Measurements from ENCODE around the gene ARHGAP26.

The ARHGAP26 gene

GRCh38 chr5:142833517-142834449 is 63.6 kb downstream of the ARHGAP26 start:
- DNase-seq = no peak

GRCh38 chr5:142834504-142834903 is 64.3 kb downstream of the ARHGAP26 start:
- no peak for DNase-seq

GRCh38 chr5:142835540-142835939 is 65.4 kb downstream of the ARHGAP26 start:
- DNase-seq = no peak

- no peak for DNase-seq
These were observed 65.9 kb downstream of the ARHGAP26 start for GRCh38 chr5:142836048-142836447.

GRCh38 chr5:142837081-142837725 is 67.0 kb downstream of the ARHGAP26 start:
- no peak for DNase-seq

GRCh38 chr5:142838845-142839244 is 68.7 kb downstream of the ARHGAP26 start:
- DNase-seq = no peak

GRCh38 chr5:142839711-142840346 is 69.7 kb downstream of the ARHGAP26 start:
- DNase-seq = no peak

- DNase-seq = no peak
These were observed 70.4 kb downstream of the ARHGAP26 start for GRCh38 chr5:142840575-142840974.

GRCh38 chr5:142841511-142842265 is 71.5 kb downstream of the ARHGAP26 start:
- DNase-seq = no peak

GRCh38 chr5:142842994-142843905 is 73.1 kb downstream of the ARHGAP26 start:
- no peak for DNase-seq

GRCh38 chr5:142844866-142845265 is 74.7 kb downstream of the ARHGAP26 start:
- no peak for DNase-seq

- no peak for DNase-seq
These were observed 75.3 kb downstream of the ARHGAP26 start for GRCh38 chr5:142845402-142845921.

- DNase-seq = no peak
These were observed 75.8 kb downstream of the ARHGAP26 start for GRCh38 chr5:142845954-142846398.

GRCh38 chr5:142846406-142846805 is 76.2 kb downstream of the ARHGAP26 start:
- no peak for DNase-seq

- DNase-seq = no peak
These were observed 78.0 kb downstream of the ARHGAP26 start for GRCh38 chr5:142847898-142848790.

GRCh38 chr5:142849466-142849865 is 79.3 kb downstream of the ARHGAP26 start:
- DNase-seq = no peak

GRCh38 chr5:142849880-142850279 is 79.7 kb downstream of the ARHGAP26 start:
- no peak for DNase-seq

- DNase-seq = no peak
These were observed 81.6 kb downstream of the ARHGAP26 start for GRCh38 chr5:142851731-142852130.

- no peak for DNase-seq
These were observed 82.4 kb downstream of the ARHGAP26 start for GRCh38 chr5:142852416-142853198.

GRCh38 chr5:142853682-142854081 is 83.5 kb downstream of the ARHGAP26 start:
- no peak for DNase-seq

Data from NCI-H1694 (cell line).